Neural cell (in vitro differentiated cells): ENCODE results near the gene TBC1D5. TPM values are rescaled to one million over a fixed set of nuclear protein-coding genes. Genes with fewer than 3 reads are reported as not detected.

Source experiments
- H2AFZ ChIP-seq: fragments of 200-600, 300-800 bp; sonication (generic), shearing (Covaris generic); 2 replicates; pipeline ENCODE4 v1.6.0; 2014; ENCODE audit warnings: low read depth, mild to moderate bottlenecking, antibody characterized with exemption, low read length, moderate library complexity
- H3F3A ChIP-seq: fragments of 200-600 bp; shearing (Covaris generic); 2 replicates; pipeline ENCODE4 v1.6.1; 2016; ENCODE audit warnings: mild to moderate bottlenecking, moderate library complexity, mixed read lengths, antibody characterized with exemption, low read length; ENCODE audit not compliant: insufficient read depth, poor library complexity, severe bottlenecking
- H3K27ac ChIP-seq: fragments of 200-600, 300-800 bp; sonication (generic), shearing (Covaris generic); 2 replicates; pipeline ENCODE4 v1.5.1; 2014; ENCODE audit warnings: mild to moderate bottlenecking, low read length, moderate library complexity
- H3K27me3 ChIP-seq: fragments of 300-800, 200-600 bp; sonication (generic), shearing (Covaris generic); 2 replicates; pipeline ENCODE4 v1.6.0; 2014; ENCODE audit warnings: mild to moderate bottlenecking, low read depth, low read length, moderate library complexity; ENCODE audit not compliant: insufficient read depth
- H3K36me3 ChIP-seq: fragments of 300-800, 200-600 bp; sonication (generic), shearing (Covaris generic); 2 replicates; pipeline ENCODE4 v1.5.1; 2014; ENCODE audit warnings: mild to moderate bottlenecking, antibody characterized with exemption, low read length, moderate library complexity; ENCODE audit not compliant: insufficient read depth
- H3K4me2 ChIP-seq: fragments of 300-800, 200-600 bp; sonication (generic), shearing (Covaris generic); 2 replicates; pipeline ENCODE4 v1.6.0; 2014; ENCODE audit warnings: mild to moderate bottlenecking, low read length
- H3K4me3 ChIP-seq: fragments of 300-800, 200-600 bp; sonication (generic), shearing (Covaris generic); 2 replicates; pipeline ENCODE4 v1.5.1; 2014; ENCODE audit warnings: mild to moderate bottlenecking, low read length, moderate library complexity
- H3K79me2 ChIP-seq: fragments of 200-600 bp; shearing (Covaris generic); replicated peaks from 2 replicates; pipeline ENCODE4 v1.6.0; 2014; ENCODE audit warnings: mild to moderate bottlenecking, low read length, moderate library complexity; ENCODE audit not compliant: insufficient read depth
- H3K9ac ChIP-seq: fragments of 300-800, 200-600 bp; sonication (generic), shearing (Covaris generic); 2 replicates; pipeline ENCODE4 v1.6.1; 2016; ENCODE audit warnings: mild to moderate bottlenecking, low read length, mixed read lengths
- H3K9me2 ChIP-seq: fragments of 200-600 bp; shearing (Covaris generic); 2 replicates; pipeline ENCODE4 v1.6.1; 2016; ENCODE audit warnings: mild to moderate bottlenecking, low read length, mixed read lengths; ENCODE audit not compliant: insufficient read depth
- H3K9me3 ChIP-seq: fragments of 200-600, 300-800 bp; sonication (generic), shearing (Covaris generic); 2 replicates; pipeline ENCODE4 v1.6.1; 2016; ENCODE audit warnings: mild to moderate bottlenecking, mixed run types, low read length, moderate library complexity, mixed read lengths
- H4K20me1 ChIP-seq: fragments of 200-600 bp; shearing (Covaris generic); 2 replicates; pipeline ENCODE4 v1.6.1; 2016; ENCODE audit warnings: mild to moderate bottlenecking, mixed run types; ENCODE audit not compliant: insufficient read depth
- EP300 ChIP-seq: fragments of 450-650 bp; conservative IDR thresholded peaks from 2 replicates; pipeline ENCODE4 v1.6.1; 2014; ENCODE audit warnings: antibody characterized with exemption, mild to moderate bottlenecking, moderate library complexity; ENCODE audit not compliant: poor library complexity, severe bottlenecking
- EZH2 ChIP-seq: fragments of 200-600, 300-800 bp; shearing (Covaris generic), sonication (generic); IDR thresholded peaks from 2 replicates; pipeline ENCODE4 v1.6.1; 2014; ENCODE audit warnings: antibody characterized with exemption, low read length, borderline replicate concordance, mild to moderate bottlenecking; ENCODE audit not compliant: insufficient read depth, poor library complexity, severe bottlenecking
- MXI1 ChIP-seq: fragments of 450-650 bp; conservative IDR thresholded peaks from 2 replicates; pipeline ENCODE4 v1.6.1; 2014; ENCODE audit warnings: antibody characterized with exemption, mild to moderate bottlenecking; ENCODE audit not compliant: poor library complexity, severe bottlenecking
- POLR2AphosphoS5 ChIP-seq: IDR thresholded peaks from 2 replicates; pipeline ENCODE4 v1.6.1; 2012
- RAD21 ChIP-seq: fragments of 450-650 bp; conservative IDR thresholded peaks from 2 replicates; pipeline ENCODE4 v1.6.1; 2014; ENCODE audit warnings: antibody characterized with exemption, mild to moderate bottlenecking, moderate library complexity
- SMC3 ChIP-seq: fragments of 450-650 bp; conservative IDR thresholded peaks from 2 replicates; pipeline ENCODE4 v1.6.1; 2014; ENCODE audit warnings: antibody characterized with exemption, mild to moderate bottlenecking, moderate library complexity; ENCODE audit not compliant: poor library complexity
- TAF1 ChIP-seq: IDR thresholded peaks from 2 replicates; pipeline ENCODE4 v1.6.1; 2012; ENCODE audit warnings: low read depth
- polyA plus RNA-seq: library from polyadenylated mRNA; depleted of rRNA; stranded (reverse); fragments of >200 nt; gene quantifications from 2 replicates; pipeline ENCODE4 v1.2.3, GENCODE V29; 2014
- TF ChIP-seq, protein P1 (sequence below): fragments of 450-650 bp; IDR thresholded peaks from 2 replicates; pipeline ENCODE4 v1.5.1; 2014; ENCODE audit warnings: antibody characterized with exemption, mild to moderate bottlenecking, moderate library complexity; ENCODE audit not compliant: poor library complexity, severe bottlenecking
- TF ChIP-seq, protein P2 (sequence below): IDR thresholded peaks from 2 replicates; pipeline ENCODE4 v1.6.1; 2012; ENCODE audit warnings: borderline replicate concordance

Gene TBC1D5
- polyA plus RNA-seq, 1 donor from 2014 or later, result 28.3 TPM

DNA sequence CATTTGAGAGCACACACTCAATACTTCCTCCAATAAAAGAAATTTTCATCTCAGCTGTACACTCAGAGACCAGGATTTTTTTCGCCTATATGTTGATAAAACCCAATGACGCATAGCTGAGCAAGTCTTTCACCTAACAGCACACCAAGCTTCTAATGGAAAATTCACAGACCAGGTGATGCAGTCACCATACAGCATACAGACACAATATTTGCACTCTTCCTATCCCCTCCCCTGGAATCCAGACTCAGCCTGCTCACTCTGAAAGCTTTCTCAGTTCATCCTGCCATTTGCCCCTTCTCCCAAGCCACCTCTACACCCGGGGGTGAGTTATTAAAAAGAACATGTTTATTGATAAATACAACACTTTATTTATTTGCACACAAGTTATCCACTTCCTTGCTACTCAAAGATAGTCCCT, 1.7 kb downstream of the TBC1D5 start:
- Histone ChIP-seq H3K27me3 (no peaks in the 10 kb centered on the region), H3F3A (peaks cover 6% of the 10 kb centered on the region), H4K20me1 (no peaks in the 10 kb centered on the region), H3K9me3 (no peaks in the 10 kb centered on the region), H3K4me3 (peak overlapping the region; percentile 95), H3K36me3 (no peaks in the 10 kb centered on the region), H3K9ac (no peak overlapping the region), H3K4me2 (peak overlapping the region; percentile 71), H3K9me2 (no peaks in the 10 kb centered on the region), H2AFZ (no peak overlapping the region), H3K79me2 (peaks cover 26% of the 10 kb centered on the region), H3K27ac (no peak overlapping the region)
- TF ChIP-seq POLR2AphosphoS5, result no peak
- no peak for TF ChIP-seq MXI1
- no peak for TF ChIP-seq SMC3
- TF ChIP-seq, protein P1, sequence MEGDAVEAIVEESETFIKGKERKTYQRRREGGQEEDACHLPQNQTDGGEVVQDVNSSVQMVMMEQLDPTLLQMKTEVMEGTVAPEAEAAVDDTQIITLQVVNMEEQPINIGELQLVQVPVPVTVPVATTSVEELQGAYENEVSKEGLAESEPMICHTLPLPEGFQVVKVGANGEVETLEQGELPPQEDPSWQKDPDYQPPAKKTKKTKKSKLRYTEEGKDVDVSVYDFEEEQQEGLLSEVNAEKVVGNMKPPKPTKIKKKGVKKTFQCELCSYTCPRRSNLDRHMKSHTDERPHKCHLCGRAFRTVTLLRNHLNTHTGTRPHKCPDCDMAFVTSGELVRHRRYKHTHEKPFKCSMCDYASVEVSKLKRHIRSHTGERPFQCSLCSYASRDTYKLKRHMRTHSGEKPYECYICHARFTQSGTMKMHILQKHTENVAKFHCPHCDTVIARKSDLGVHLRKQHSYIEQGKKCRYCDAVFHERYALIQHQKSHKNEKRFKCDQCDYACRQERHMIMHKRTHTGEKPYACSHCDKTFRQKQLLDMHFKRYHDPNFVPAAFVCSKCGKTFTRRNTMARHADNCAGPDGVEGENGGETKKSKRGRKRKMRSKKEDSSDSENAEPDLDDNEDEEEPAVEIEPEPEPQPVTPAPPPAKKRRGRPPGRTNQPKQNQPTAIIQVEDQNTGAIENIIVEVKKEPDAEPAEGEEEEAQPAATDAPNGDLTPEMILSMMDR, result no peak
- no peak for TF ChIP-seq EP300
- TF ChIP-seq EZH2, result no peak
- TF ChIP-seq, protein P2, sequence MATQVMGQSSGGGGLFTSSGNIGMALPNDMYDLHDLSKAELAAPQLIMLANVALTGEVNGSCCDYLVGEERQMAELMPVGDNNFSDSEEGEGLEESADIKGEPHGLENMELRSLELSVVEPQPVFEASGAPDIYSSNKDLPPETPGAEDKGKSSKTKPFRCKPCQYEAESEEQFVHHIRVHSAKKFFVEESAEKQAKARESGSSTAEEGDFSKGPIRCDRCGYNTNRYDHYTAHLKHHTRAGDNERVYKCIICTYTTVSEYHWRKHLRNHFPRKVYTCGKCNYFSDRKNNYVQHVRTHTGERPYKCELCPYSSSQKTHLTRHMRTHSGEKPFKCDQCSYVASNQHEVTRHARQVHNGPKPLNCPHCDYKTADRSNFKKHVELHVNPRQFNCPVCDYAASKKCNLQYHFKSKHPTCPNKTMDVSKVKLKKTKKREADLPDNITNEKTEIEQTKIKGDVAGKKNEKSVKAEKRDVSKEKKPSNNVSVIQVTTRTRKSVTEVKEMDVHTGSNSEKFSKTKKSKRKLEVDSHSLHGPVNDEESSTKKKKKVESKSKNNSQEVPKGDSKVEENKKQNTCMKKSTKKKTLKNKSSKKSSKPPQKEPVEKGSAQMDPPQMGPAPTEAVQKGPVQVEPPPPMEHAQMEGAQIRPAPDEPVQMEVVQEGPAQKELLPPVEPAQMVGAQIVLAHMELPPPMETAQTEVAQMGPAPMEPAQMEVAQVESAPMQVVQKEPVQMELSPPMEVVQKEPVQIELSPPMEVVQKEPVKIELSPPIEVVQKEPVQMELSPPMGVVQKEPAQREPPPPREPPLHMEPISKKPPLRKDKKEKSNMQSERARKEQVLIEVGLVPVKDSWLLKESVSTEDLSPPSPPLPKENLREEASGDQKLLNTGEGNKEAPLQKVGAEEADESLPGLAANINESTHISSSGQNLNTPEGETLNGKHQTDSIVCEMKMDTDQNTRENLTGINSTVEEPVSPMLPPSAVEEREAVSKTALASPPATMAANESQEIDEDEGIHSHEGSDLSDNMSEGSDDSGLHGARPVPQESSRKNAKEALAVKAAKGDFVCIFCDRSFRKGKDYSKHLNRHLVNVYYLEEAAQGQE, result no peak
- TF ChIP-seq TAF1, result no peak
- no peak for TF ChIP-seq RAD21

DNA sequence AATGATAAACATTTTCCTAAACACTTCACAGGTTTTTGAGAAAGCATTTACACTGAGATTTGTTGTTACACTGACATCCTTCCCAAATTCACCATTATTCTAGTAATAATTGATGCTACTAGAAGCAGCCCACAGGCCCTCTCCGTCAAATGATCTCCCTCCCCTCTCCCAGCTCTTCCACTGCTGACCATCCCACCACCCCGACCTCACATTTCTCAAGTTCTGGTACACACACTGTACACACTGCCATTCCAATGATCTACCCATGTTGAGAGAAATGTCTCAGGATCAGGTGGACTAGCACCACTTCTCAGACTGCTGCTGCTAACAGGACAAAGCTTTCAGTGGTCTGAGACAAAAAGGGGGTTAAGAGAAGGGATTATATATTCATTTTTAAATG, 3.5 kb downstream of the TBC1D5 start:
- Histone ChIP-seq H2AFZ (no peak overlapping the region), H3K27ac (no peak overlapping the region), H3K9ac (no peak overlapping the region), H3K27me3 (no peaks in the 10 kb centered on the region), H3K36me3 (no peaks in the 10 kb centered on the region), H3F3A (peaks cover 6% of the 10 kb centered on the region), H3K9me2 (no peaks in the 10 kb centered on the region), H4K20me1 (no peaks in the 10 kb centered on the region), H3K9me3 (no peaks in the 10 kb centered on the region), H3K4me2 (no peak overlapping the region), H3K79me2 (peaks cover 27% of the 10 kb centered on the region), H3K4me3 (no peak overlapping the region)
- TF ChIP-seq MXI1 (no peak), POLR2AphosphoS5 (no peak), SMC3 (no peak), RAD21 (no peak), EP300 (no peak), TAF1 (no peak), EZH2 (no peak)
- TF ChIP-seq, protein P1, result no peak
- TF ChIP-seq, protein P2, result no peak
